Breast epithelium (tissue), 4 donors: ENCODE results near the gene RELN. TPM values are rescaled to one million over a fixed set of nuclear protein-coding genes. Genes with fewer than 3 reads are reported as not detected.

Experiments
- DNase-seq, 2 donors: peaks; one replicate each; pipeline ENCODE4 v3.0.0-alpha.2; 2019; ENCODE audit warnings: low spot score in 2 of 2
- H3K27ac ChIP-seq, 2 donors: fragments of 200-600 bp; sonication (generic) in 1 of 2; one replicate each; pipeline ENCODE4 v1.5.1; 2016 to 2019; ENCODE audit warnings: mild to moderate bottlenecking in 1 of 2
- H3K27me3 ChIP-seq, 2 donors: fragments of 200-600 bp; sonication (generic) in 1 of 2; one replicate each; pipeline versions ENCODE4 v1.5.1 to v1.6.0; 2017 to 2019; ENCODE audit warnings: control low read depth in 1 of 2, mild to moderate bottlenecking in 1 of 2
- H3K36me3 ChIP-seq: fragments of 200-600 bp; one replicate; pipeline ENCODE4 v1.5.1; 2019
- H3K4me1 ChIP-seq, 2 donors: fragments of 200-600 bp; sonication (generic); one replicate each; pipeline ENCODE4 v1.5.1; 2016 to 2019; ENCODE audit warnings: control low read depth in 1 of 2
- H3K4me3 ChIP-seq, 3 donors: fragments of 200-600 bp; sonication (generic); 1 replicate in 2 of 3; 2 replicates in 1 of 3; pipeline ENCODE4 v1.5.1; 2016 to 2019; ENCODE audit warnings: mild to moderate bottlenecking in 3 of 3, moderate library complexity in 2 of 3
- H3K9me3 ChIP-seq, 2 donors: fragments of 200-600 bp; sonication (generic) in 1 of 2; one replicate each; pipeline ENCODE4 v1.5.1; 2016 to 2019; ENCODE audit warnings: control low read depth in 1 of 2
- CTCF ChIP-seq, 3 donors: fragments of 450-650 bp; IDR thresholded peaks; one replicate each; pipeline ENCODE4 v1.5.1; 2016 to 2017; ENCODE audit warnings: antibody characterized with exemption in 3 of 3, mild to moderate bottlenecking in 3 of 3, moderate library complexity in 3 of 3
- POLR2A ChIP-seq: fragments of 450-650 bp; IDR thresholded peaks from one replicate; pipeline ENCODE4 v1.6.1; 2016; ENCODE audit warnings: antibody characterized with exemption, mild to moderate bottlenecking, moderate library complexity
- POLR2AphosphoS5 ChIP-seq, 3 donors: sonication (generic); formaldehyde crosslinking; IDR thresholded peaks; one replicate each; pipeline ENCODE4 v1.6.1; 2017; ENCODE audit warnings: antibody characterized with exemption in 3 of 3
- intact Hi-C: fragments of 100-400 bp; cut with DNase I; formaldehyde crosslinking; loops from one replicate; pipeline ENCODE4 v1.15.1; 2023; ENCODE audit warnings: low total_unique reads
- total RNA-seq, 3 donors: library from RNA; depleted of rRNA; stranded (reverse); fragments of >200 nt; gene quantifications; one replicate each; pipeline ENCODE4 v1.1.0, GENCODE V29; 2016

Gene RELN
- total RNA-seq, 3 donors from 2014 or later, result 3.0 to 9.8 (median 4.5) TPM

GRCh38 chr7:103538964-103539709 lies 450.3 kb downstream of the RELN start:
- intact Hi-C loops, result no loop called here
- Histone ChIP-seq H3K9me3 (no peaks in the 10 kb centered on the region), H3K4me1 (no peaks in the 10 kb centered on the region), H3K4me3 (no peak overlapping the region), H3K27ac (no peak overlapping the region), H3K27me3 (no peaks in the 10 kb centered on the region), H3K36me3 (no peaks in the 10 kb centered on the region)
- no peak for TF ChIP-seq POLR2AphosphoS5 (IDR thresholded peaks at IDR 0.05)
- TF ChIP-seq POLR2A, result no peak
- no peak for TF ChIP-seq CTCF (IDR thresholded peaks at IDR 0.05)
- no peak for DNase-seq

- no peaks in the 10 kb centered on the region for H3K4me1 ChIP-seq
- H3K36me3 ChIP-seq, result no peaks in the 10 kb centered on the region
- intact Hi-C loops, result no loop called here
- TF ChIP-seq CTCF (IDR thresholded peaks at IDR 0.05) (no peak), POLR2A (no peak), POLR2AphosphoS5 (IDR thresholded peaks at IDR 0.05) (no peak)
- no peaks in the 10 kb centered on the region for H3K27me3 ChIP-seq
- H3K9me3 ChIP-seq, result no peaks in the 10 kb centered on the region
- no peak overlapping the region for H3K4me3 ChIP-seq
- no peak overlapping the region for H3K27ac ChIP-seq
- DNase-seq, result no peak
Measured at GRCh38 chr7:103533761-103534160, 455.7 kb downstream of the RELN start.

GRCh38 chr7:103532955-103533354 lies 456.5 kb downstream of the RELN start:
- Histone ChIP-seq H3K27ac (no peak overlapping the region), H3K9me3 (no peaks in the 10 kb centered on the region), H3K36me3 (no peaks in the 10 kb centered on the region), H3K4me1 (no peaks in the 10 kb centered on the region), H3K4me3 (no peak overlapping the region), H3K27me3 (no peaks in the 10 kb centered on the region)
- intact Hi-C loops, result no loop called here
- DNase-seq, result no peak
- TF ChIP-seq CTCF (IDR thresholded peaks at IDR 0.05) (no peak), POLR2A (no peak), POLR2AphosphoS5 (IDR thresholded peaks at IDR 0.05) (no peak)

GRCh38 chr7:103528152-103528551 lies 461.3 kb downstream of the RELN start:
- no peaks in the 10 kb centered on the region for H3K36me3 ChIP-seq
- TF ChIP-seq POLR2A (no peak), POLR2AphosphoS5 (IDR thresholded peaks at IDR 0.05) (no peak), CTCF (IDR thresholded peaks at IDR 0.05) (no peak)
- intact Hi-C loops, result loop anchor here (5.0 kb wide), 1 partner anchor 1289 kb away; no protein-coding TSS in a partner anchor
- H3K4me3 ChIP-seq, result no peak overlapping the region
- H3K27ac ChIP-seq, result no peak overlapping the region
- no peak for DNase-seq
- H3K27me3 ChIP-seq, result no peaks in the 10 kb centered on the region
- no peaks in the 10 kb centered on the region for H3K9me3 ChIP-seq
- H3K4me1 ChIP-seq, result no peaks in the 10 kb centered on the region

GRCh38 chr7:103525937-103526336 lies 463.5 kb downstream of the RELN start:
- H3K4me3 ChIP-seq, result no peak overlapping the region
- intact Hi-C loops, result loop anchor here (5.0 kb wide), 1 partner anchor 1291 kb away; no protein-coding TSS in a partner anchor
- no peak for TF ChIP-seq CTCF (IDR thresholded peaks at IDR 0.05)
- TF ChIP-seq POLR2A, result no peak
- TF ChIP-seq POLR2AphosphoS5 (IDR thresholded peaks at IDR 0.05), result no peak
- H3K4me1 ChIP-seq, result no peaks in the 10 kb centered on the region
- DNase-seq, result no peak
- H3K9me3 ChIP-seq, result no peaks in the 10 kb centered on the region
- H3K27ac ChIP-seq, result no peak overlapping the region
- no peaks in the 10 kb centered on the region for H3K27me3 ChIP-seq
- no peaks in the 10 kb centered on the region for H3K36me3 ChIP-seq
